ENCODE measurements around the gene CENPV. TPM values are rescaled to one million over a fixed set of nuclear protein-coding genes. Genes with fewer than 3 reads are reported as not detected.
A peak's percentile ranks its signal among the peaks of the same experiment; 100 is the strongest.
"Not testable (repeated sequence)": the region's sequence is repeated elsewhere in the genome, so short reads cannot be mapped to it uniquely, and the experiment has no call there.

CENPV gene
- total RNA-seq (10 to 100 TPM; 16.4 to 19.2 (median 18.8) TPM), polyA plus RNA-seq (14.5 TPM)
- long read RNA-seq, donor 1, transcript CENPV-201 (5 exons, 1,165 nt), result major isoform, 37 of 52 reads
- long read RNA-seq, donor 1, transcript CENPV-203 (5 exons, 1,770 nt), result minor isoform, 8 of 52 reads
- long read RNA-seq, donor 1, partial matches to known transcripts, result 1 of 52 reads
- long read RNA-seq, donor 1, other reads (novel, unspliced or antisense), result 5 of 52 reads
- long read RNA-seq, donor 2, transcript CENPV-201 (5 exons, 1,165 nt), result major isoform, 14 of 16 reads
- long read RNA-seq, donor 2, partial matches to known transcripts, result 1 of 16 reads
- long read RNA-seq, donor 2, other reads (novel, unspliced or antisense), result 0 of 16 reads
- long read RNA-seq, donor 3, partial matches to known transcripts, result 0 of 2 reads
- long read RNA-seq, donor 3, other reads (novel, unspliced or antisense), result 2 of 2 reads
- long read RNA-seq, donor 4, transcript CENPV-201 (5 exons, 1,165 nt), result major isoform, 13 of 15 reads
- long read RNA-seq, donor 4, partial matches to known transcripts, result 2 of 15 reads
- long read RNA-seq, donor 4, other reads (novel, unspliced or antisense), result 0 of 15 reads

GRCh38 chr17:16353317-16354174 lies at the start of gene CENPV:
Gene CENPV (minus strand): TSS chr17:16353469. CDS start chr17:16353436, 33 bp downstream.
- peak within 1 kb of the TSS; percentile 83 for H3K4me3 ChIP-seq (ENCODE audit: low read length)
- H3K27me3 ChIP-seq (ENCODE audit: control insufficient read depth, insufficient read depth), result no peaks in the 10 kb centered on the region
- H3K27ac ChIP-seq (ENCODE audit: low read length), result no peak within 1 kb of the TSS
- H3K9me3 ChIP-seq (ENCODE audit: control insufficient read depth, low read length), result no peaks in the 10 kb centered on the region
- DNase-seq (peak; percentile 31 to 74 (median 71)), ATAC-seq (peak; percentile 69 to 83)
- H3K4me1 ChIP-seq (ENCODE audit: control insufficient read depth, insufficient read depth, low read length), result no peaks in the 10 kb centered on the region
- WGBS, result 14% methylated on average over 83 of the region's 83 CpGs
- intact Hi-C loops (cut with DNase I), result no loop called here

- DNase-seq, result no peak
- no peak for ATAC-seq
- intact Hi-C loops (cut with DNase I), result no loop called here
- WGBS, result 58% methylated on average over 9 of the region's 9 CpGs
- Histone ChIP-seq H3K9me3 (ENCODE audit: control insufficient read depth, low read length) (no peaks in the 10 kb centered on the region), H3K27me3 (ENCODE audit: control insufficient read depth, insufficient read depth) (no peaks in the 10 kb centered on the region), H3K4me1 (ENCODE audit: control insufficient read depth, insufficient read depth, low read length) (peaks cover 2% of the 10 kb centered on the region), H3K27ac (ENCODE audit: low read length) (no peak overlapping the region), H3K4me3 (ENCODE audit: low read length) (no peak overlapping the region)
Observed at GRCh38 chr17:16398270-16399267, 45.3 kb upstream of the CENPV start.

GRCh38 chr17:16396693-16397092 lies 43.4 kb upstream of the CENPV start:
- DNase-seq; H3K9me3 ChIP-seq (ENCODE audit: control insufficient read depth, low read length); H3K27ac ChIP-seq (ENCODE audit: low read length); H3K27me3 ChIP-seq (ENCODE audit: control insufficient read depth, insufficient read depth); intact Hi-C loops (cut with DNase I); H3K4me1 ChIP-seq (ENCODE audit: control insufficient read depth, insufficient read depth, low read length); H3K4me3 ChIP-seq (ENCODE audit: low read length): not testable (repeated sequence)
- WGBS, result 35% methylated on average over 2 of the region's 2 CpGs
- ATAC-seq, result peak; percentile 39 to 58

- 57% methylated on average over 4 of the region's 4 CpGs for WGBS
Observed at GRCh38 chr17:16395887-16396286, 42.6 kb upstream of the CENPV start.

GRCh38 chr17:16392491-16392890 lies 39.2 kb upstream of the CENPV start:
- H3K4me3 ChIP-seq (ENCODE audit: low read length); H3K27ac ChIP-seq (ENCODE audit: low read length); intact Hi-C loops (cut with DNase I); ATAC-seq; DNase-seq; H3K9me3 ChIP-seq (ENCODE audit: control insufficient read depth, low read length); H3K27me3 ChIP-seq (ENCODE audit: control insufficient read depth, insufficient read depth); H3K4me1 ChIP-seq (ENCODE audit: control insufficient read depth, insufficient read depth, low read length): not testable (repeated sequence)
- 87% methylated on average over 11 of the region's 11 CpGs for WGBS

More at GRCh38 chr17:16395887-16396286, 42.6 kb upstream of the CENPV start:
- H3K4me1 ChIP-seq (ENCODE audit: control insufficient read depth, insufficient read depth, low read length); H3K9me3 ChIP-seq (ENCODE audit: control insufficient read depth, low read length); H3K4me3 ChIP-seq (ENCODE audit: low read length); H3K27me3 ChIP-seq (ENCODE audit: control insufficient read depth, insufficient read depth); intact Hi-C loops (cut with DNase I): not testable (repeated sequence)
- H3K27ac ChIP-seq (ENCODE audit: low read length), result peak overlapping the region; percentile 82
- ATAC-seq (peak; percentile 86 to 95), DNase-seq (peak; percentile 60 to 80 (median 73))

- Histone ChIP-seq H3K4me3 (ENCODE audit: low read length) (no peak overlapping the region), H3K9me3 (ENCODE audit: control insufficient read depth, low read length) (no peaks in the 10 kb centered on the region), H3K4me1 (ENCODE audit: control insufficient read depth, insufficient read depth, low read length) (peaks cover 2% of the 10 kb centered on the region), H3K27me3 (ENCODE audit: control insufficient read depth, insufficient read depth) (no peaks in the 10 kb centered on the region), H3K27ac (ENCODE audit: low read length) (no peak overlapping the region)
- 93% methylated on average over 13 of the region's 13 CpGs for WGBS
- ATAC-seq, result no peak
- DNase-seq, result no peak
- intact Hi-C loops (cut with DNase I), result no loop called here
Observed at GRCh38 chr17:16391451-16391850, 38.2 kb upstream of the CENPV start.

GRCh38 chr17:16386126-16386507 lies 32.8 kb upstream of the CENPV start:
- DNase-seq; intact Hi-C loops (cut with DNase I); H3K4me1 ChIP-seq (ENCODE audit: control insufficient read depth, insufficient read depth, low read length); ATAC-seq; H3K27ac ChIP-seq (ENCODE audit: low read length); H3K9me3 ChIP-seq (ENCODE audit: control insufficient read depth, low read length); H3K27me3 ChIP-seq (ENCODE audit: control insufficient read depth, insufficient read depth): not testable (repeated sequence)
- peak overlapping the region; percentile 69 for H3K4me3 ChIP-seq (ENCODE audit: low read length)
- 49% methylated on average over 23 of the region's 23 CpGs for WGBS

GRCh38 chr17:16384557-16384956 lies 31.3 kb upstream of the CENPV start:
- Histone ChIP-seq H3K4me3 (ENCODE audit: low read length) (no peak overlapping the region), H3K9me3 (ENCODE audit: control insufficient read depth, low read length) (no peaks in the 10 kb centered on the region), H3K27ac (ENCODE audit: low read length) (no peak overlapping the region), H3K4me1 (ENCODE audit: control insufficient read depth, insufficient read depth, low read length) (no peaks in the 10 kb centered on the region), H3K27me3 (ENCODE audit: control insufficient read depth, insufficient read depth) (no peaks in the 10 kb centered on the region)
- DNase-seq (no peak), ATAC-seq (no peak)
- intact Hi-C loops (cut with DNase I), result no loop called here
- 75% methylated on average over 5 of the region's 5 CpGs for WGBS

- Histone ChIP-seq H3K4me3 (ENCODE audit: low read length) (no peak overlapping the region), H3K27ac (ENCODE audit: low read length) (no peak overlapping the region)
- 87% methylated on average over 5 of the region's 5 CpGs for WGBS
Observed at GRCh38 chr17:16383772-16384287, 30.6 kb upstream of the CENPV start.

GRCh38 chr17:16383216-16383615 lies 29.9 kb upstream of the CENPV start:
- Histone ChIP-seq H3K4me1 (ENCODE audit: control insufficient read depth, insufficient read depth, low read length) (no peaks in the 10 kb centered on the region), H3K9me3 (ENCODE audit: control insufficient read depth, low read length) (no peaks in the 10 kb centered on the region), H3K27ac (ENCODE audit: low read length) (no peak overlapping the region), H3K27me3 (ENCODE audit: control insufficient read depth, insufficient read depth) (no peaks in the 10 kb centered on the region), H3K4me3 (ENCODE audit: low read length) (no peak overlapping the region)
- WGBS, result 60% methylated on average over 4 of the region's 4 CpGs
- intact Hi-C loops (cut with DNase I), result no loop called here
- ATAC-seq (no peak), DNase-seq (no peak)

More at GRCh38 chr17:16383772-16384287, 30.6 kb upstream of the CENPV start:
- no peaks in the 10 kb centered on the region for H3K4me1 ChIP-seq (ENCODE audit: control insufficient read depth, insufficient read depth, low read length)
- H3K9me3 ChIP-seq (ENCODE audit: control insufficient read depth, low read length), result no peaks in the 10 kb centered on the region
- ATAC-seq, result no peak
- no peak for DNase-seq
- H3K27me3 ChIP-seq (ENCODE audit: control insufficient read depth, insufficient read depth), result no peaks in the 10 kb centered on the region
- intact Hi-C loops (cut with DNase I), result no loop called here
